HCT116 (cell line): Measurements from ENCODE around the gene RBKS. TPM values are rescaled to one million over a fixed set of nuclear protein-coding genes. Genes with fewer than 3 reads are reported as not detected.

Experiments used
- ATAC-seq: fragments of 200-7000 bp; cut with Tn5 transposase; 2 replicates; pipeline ENCODE4 v1.9.1; 2020; ENCODE audit warnings: mild to moderate bottlenecking, moderate library complexity
- BruUV-seq: library from RNA; stranded (reverse); fragments of 400-500 nt; replicated peaks from 2 replicates; lab custom pipeline; 2021; lab: Mats Ljungman, UMichigan
- CTCF ChIA-PET: fragments of 300-600 bp; sonication (Branson Sonifier 250); formaldehyde crosslinking; loops from one replicate; lab custom pipeline; 2021; ENCODE audit warnings: antibody characterized with exemption; lab: Charles Lee
- POLR2A ChIA-PET: fragments of 300-600, 350-600 bp; sonication (Branson Sonifier 250); formaldehyde crosslinking; loops from one replicate; lab custom pipeline; 2021; ENCODE audit warnings: antibody characterized with exemption; lab: Charles Lee
- RAD21 ChIA-PET, 2 experiments: fragments of 300-600 bp; sonication (Branson Sonifier 250); formaldehyde crosslinking; loops; one replicate each; lab custom pipeline; 2023; ENCODE audit warnings: low total read pairs in 2 of 2; ENCODE audit not compliant: uncharacterized antibody in 2 of 2, unreplicated experiment in 2 of 2, low non-redundant PET in 1 of 2; lab: Charles Lee
- DNase-seq: peaks from one replicate; pipeline ENCODE4 v3.0.0-alpha.2; 2010; ENCODE audit warnings: low read depth, low spot score
- H2AFZ ChIP-seq: fragments of 200-600 bp; shearing (Covaris generic), sonication (generic); 2 replicates; pipeline ENCODE4 v1.6.1; 2017; ENCODE audit warnings: low read depth, mixed run types, mixed read lengths, antibody characterized with exemption, low read length; ENCODE audit not compliant: poor library complexity, severe bottlenecking
- H3K27ac ChIP-seq: 2 replicates; pipeline ENCODE4 v1.5.1; 2012; ENCODE audit warnings: low read depth, low read length
- H3K27me3 ChIP-seq: fragments of 200-600 bp; sonication (generic); 2 replicates; pipeline ENCODE4 v1.6.1; 2016; ENCODE audit warnings: mixed run types, low read length, mixed read lengths; ENCODE audit not compliant: insufficient read depth
- H3K36me3 ChIP-seq, 2 experiments: fragments of 200-500 bp in 1 of 2; fragments of 200-600 bp in 1 of 2; sonication (Bioruptor generic) in 1 of 2; sonication (generic) in 1 of 2; 2 replicates each; pipeline versions ENCODE4 v1.5.1 to v1.6.1; 2014 to 2016; ENCODE audit warnings: low read length in 2 of 2, inconsistent platforms in 1 of 2, mixed read lengths in 1 of 2, mixed run types in 1 of 2; ENCODE audit not compliant: insufficient read depth in 2 of 2, control insufficient read depth in 1 of 2
- H3K4me1 ChIP-seq, 2 experiments: fragments of 200-600 bp in 1 of 2; sonication (generic) in 1 of 2; 2 replicates each; pipeline versions ENCODE4 v1.5.1 to v1.6.1; 2012 to 2017; ENCODE audit warnings: low read length in 2 of 2, inconsistent platforms in 1 of 2, mild to moderate bottlenecking in 1 of 2, mixed read lengths in 1 of 2, mixed run types in 1 of 2, moderate library complexity in 1 of 2; ENCODE audit not compliant: insufficient read depth in 2 of 2, control insufficient read depth in 1 of 2
- H3K4me2 ChIP-seq: fragments of 200-600 bp; sonication (generic); 2 replicates; pipeline ENCODE4 v1.6.1; 2017; ENCODE audit warnings: mixed run types, low read length, mixed read lengths
- H3K4me3 ChIP-seq, 2 experiments: fragments of 200-600 bp in 1 of 2; sonication (generic) in 1 of 2; replicated peaks in 1 of 2; 2 replicates each; pipeline ENCODE4 v1.5.1; 2011 to 2016; ENCODE audit warnings: low read length in 2 of 2, control low read depth in 1 of 2, low read depth in 1 of 2, mild to moderate bottlenecking in 1 of 2, mixed read lengths in 1 of 2, mixed run types in 1 of 2
- H3K79me2 ChIP-seq: fragments of 200-600 bp; sonication (generic); 2 replicates; pipeline ENCODE4 v1.6.1; 2017; ENCODE audit warnings: mild to moderate bottlenecking, mixed run types, low read length, moderate library complexity, mixed read lengths; ENCODE audit not compliant: insufficient read depth
- H3K9ac ChIP-seq: fragments of 200-600 bp; sonication (generic); 2 replicates; pipeline ENCODE4 v1.6.1; 2016; ENCODE audit warnings: low read length, mixed read lengths
- H3K9me2 ChIP-seq: fragments of 200-600 bp; sonication (generic), shearing (Covaris generic); 2 replicates; pipeline ENCODE4 v1.6.1; 2017; ENCODE audit warnings: mixed run types, mild to moderate bottlenecking, moderate library complexity; ENCODE audit not compliant: insufficient read depth
- H3K9me3 ChIP-seq, 2 experiments: fragments of 200-500 bp in 1 of 2; fragments of 200-600 bp in 1 of 2; sonication (Bioruptor generic) in 1 of 2; sonication (generic) in 1 of 2; 2 replicates each; pipeline ENCODE4 v1.6.1; 2014 to 2017; ENCODE audit warnings: low read length in 2 of 2, mixed read lengths in 2 of 2, inconsistent platforms in 1 of 2, low read depth in 1 of 2, mild to moderate bottlenecking in 1 of 2, mixed run types in 1 of 2, moderate library complexity in 1 of 2; ENCODE audit not compliant: control insufficient read depth in 1 of 2, insufficient read depth in 1 of 2
- H4K20me1 ChIP-seq: fragments of 200-600 bp; sonication (generic), shearing (Covaris generic); 2 replicates; pipeline ENCODE4 v1.6.1; 2017; ENCODE audit warnings: mixed run types, mild to moderate bottlenecking, moderate library complexity; ENCODE audit not compliant: insufficient read depth
- CEBPB ChIP-seq: IDR thresholded peaks from 2 replicates; pipeline ENCODE4 v1.6.1; 2012; ENCODE audit warnings: low read depth
- EGR1 ChIP-seq: IDR thresholded peaks from 2 replicates; pipeline ENCODE4 v1.6.1; 2012; ENCODE audit warnings: low read depth
- RAD21 ChIP-seq: IDR thresholded peaks from 2 replicates; pipeline ENCODE4 v1.6.1; 2012; ENCODE audit warnings: low read depth, mild to moderate bottlenecking
- REST ChIP-seq: IDR thresholded peaks from 2 replicates; pipeline ENCODE4 v1.6.1; 2012; ENCODE audit warnings: low read depth
- SRF ChIP-seq: IDR thresholded peaks from 2 replicates; pipeline ENCODE4 v1.6.1; 2012; ENCODE audit warnings: low read depth
- TCF7L2 ChIP-seq: IDR thresholded peaks from 2 replicates; pipeline ENCODE4 v1.7.0; 2011; ENCODE audit warnings: borderline replicate concordance, inconsistent platforms; ENCODE audit not compliant: insufficient read depth, insufficient read length; ENCODE audit errors: extremely low read depth
- YY1 ChIP-seq: IDR thresholded peaks from 2 replicates; pipeline ENCODE4 v1.6.1; 2011; ENCODE audit warnings: low read length, low read depth, moderate library complexity, mild to moderate bottlenecking; ENCODE audit not compliant: insufficient replicate concordance; ENCODE audit errors: extremely low read depth
- intact Hi-C: fragments of 100-400 bp; cut with micrococcal nuclease; formaldehyde crosslinking; loops from 2 replicates; pipeline ENCODE4 v1.10.0; 2022
- total RNA-seq: library from RNA; stranded (reverse); gene quantifications from one replicate; pipeline ENCODE4 v1.2.1, GENCODE V29; 2021; ENCODE audit not compliant: unreplicated experiment

RBKS gene
- total RNA-seq, 1 experiment from 2014 or later: 2.4 TPM

- no peak for ATAC-seq
- Histone ChIP-seq H3K27ac (no peak overlapping the region), H3K4me3 (no peak overlapping the region), H3K36me3 (no peaks in the 10 kb centered on the region), H3K9ac (no peak overlapping the region), H3K9me2 (no peaks in the 10 kb centered on the region), H4K20me1 (no peaks in the 10 kb centered on the region), H3K4me1 (no peaks in the 10 kb centered on the region), H2AFZ (no peak overlapping the region), H3K27me3 (no peaks in the 10 kb centered on the region), H3K79me2 (no peaks in the 10 kb centered on the region), H3K9me3 (peaks cover 0 to 6% of the 10 kb centered on the region in 2 experiments; a peak in 1 of 4 replicates), H3K4me2 (no peak overlapping the region)
- CTCF ChIA-PET: no interaction called here
- BruUV-seq: no TSS peak
- RAD21 ChIA-PET: no interaction called here
- no peak for DNase-seq
- TF ChIP-seq REST (no peak), YY1 (no peak), RAD21 (no peak), EGR1 (no peak), CEBPB (no peak), SRF (no peak), TCF7L2 (no peak)
- POLR2A ChIA-PET: no interaction called here
- intact Hi-C loops: no loop called here
These were observed 67.1 kb downstream of the RBKS start for GRCh38 chr2:27823135-27823534.
